KG1 (cell line): Measurements from ENCODE around the gene USP11.
"Not testable (repeated sequence)": the region's sequence is repeated elsewhere in the genome, so short reads cannot be mapped to it uniquely, and the experiment has no call there.

Source experiments
- DNase-seq: peaks from one replicate; lab custom pipeline; 2025; lab: John Stamatoyannopoulos, UW

Gene USP11

DNA sequence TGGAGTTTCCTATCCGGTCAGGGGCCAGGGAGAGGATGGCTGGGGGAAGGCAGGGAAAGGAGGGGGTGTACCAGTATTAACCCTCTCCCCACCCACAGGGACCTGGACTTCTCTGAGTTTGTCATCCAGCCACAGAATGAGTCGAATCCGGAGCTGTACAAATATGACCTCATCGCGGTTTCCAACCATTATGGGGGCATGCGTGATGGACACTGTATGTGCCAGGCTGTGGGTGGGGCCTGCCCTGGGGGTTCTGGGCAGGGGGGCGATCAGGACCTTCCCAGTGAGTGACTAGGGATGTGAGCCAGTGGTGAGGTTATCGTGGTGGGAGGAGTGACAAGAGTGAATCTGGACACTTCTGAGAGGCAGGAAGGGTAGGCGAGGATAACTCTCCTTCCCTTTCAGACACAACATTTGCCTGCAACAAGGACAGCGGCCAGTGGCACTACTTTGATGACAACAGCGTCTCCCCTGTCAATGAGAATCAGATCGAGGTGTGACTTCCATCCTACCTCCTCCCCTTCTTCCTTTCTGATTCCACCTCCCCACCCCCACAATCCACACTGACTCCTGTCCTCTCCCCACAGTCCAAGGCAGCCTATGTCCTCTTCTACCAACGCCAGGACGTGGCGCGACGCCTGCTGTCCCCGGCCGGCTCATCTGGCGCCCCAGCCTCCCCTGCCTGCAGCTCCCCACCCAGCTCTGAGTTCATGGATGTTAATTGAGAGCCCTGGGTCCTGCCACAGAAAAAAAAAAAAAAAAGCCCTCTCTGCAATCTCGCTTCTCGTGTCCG lies 14.6 kb downstream of the USP11 start:
- no peak for DNase-seq

DNA sequence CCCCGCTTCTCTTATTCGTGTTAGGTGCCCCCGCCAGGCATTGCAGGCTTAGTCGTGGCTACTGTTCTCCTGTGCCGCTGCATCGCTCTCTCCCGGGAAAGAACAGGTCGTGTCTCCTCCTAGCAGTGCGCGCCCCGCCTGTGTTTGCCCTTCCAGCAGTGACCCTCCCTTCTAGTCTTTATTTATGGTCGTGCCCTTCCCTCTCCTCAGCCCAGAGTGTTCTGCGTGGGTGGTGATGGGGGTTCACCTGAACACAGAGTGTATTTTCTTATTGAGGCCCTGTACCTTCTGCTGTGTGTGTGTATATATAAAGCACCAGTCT lies 15.2 kb downstream of the USP11 start:
- no peak for DNase-seq

DNA sequence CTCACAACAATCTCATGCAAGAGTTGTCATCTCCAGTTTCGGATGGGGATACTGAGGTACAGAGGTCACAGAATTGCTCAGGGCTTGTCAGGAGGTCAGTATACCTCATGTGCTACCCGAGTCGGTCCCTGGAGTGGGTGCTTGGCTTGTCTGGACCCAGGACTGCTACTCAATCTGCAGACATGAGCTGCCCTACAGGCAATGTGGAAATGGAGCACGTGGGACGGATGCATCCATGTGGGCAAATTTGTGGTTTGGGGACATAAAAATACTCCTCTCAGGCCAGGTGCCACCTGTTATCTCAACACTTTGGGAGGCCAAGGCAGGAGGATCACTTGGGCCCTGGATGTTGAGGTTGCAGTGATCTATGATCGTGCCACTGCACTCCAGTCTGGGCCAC lies 15.8 kb downstream of the USP11 start:
- no peak for DNase-seq

DNA sequence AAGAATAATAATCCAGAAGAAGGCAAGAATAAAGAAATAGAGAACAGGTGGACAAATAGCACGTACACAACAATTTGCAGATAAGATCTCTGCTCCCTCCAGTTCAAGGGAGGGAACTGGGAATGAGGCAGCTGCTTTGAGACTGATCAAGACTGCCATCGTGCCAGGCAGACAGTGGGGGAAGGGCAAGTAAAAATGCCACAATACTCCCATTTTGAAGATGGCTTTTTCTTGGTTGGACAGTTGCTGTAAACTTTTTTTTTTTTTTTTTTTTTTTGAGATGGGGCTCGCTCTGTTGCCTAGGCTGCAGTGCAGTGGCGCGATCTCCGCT lies 17.2 kb downstream of the USP11 start:
- DNase-seq = no peak

DNA sequence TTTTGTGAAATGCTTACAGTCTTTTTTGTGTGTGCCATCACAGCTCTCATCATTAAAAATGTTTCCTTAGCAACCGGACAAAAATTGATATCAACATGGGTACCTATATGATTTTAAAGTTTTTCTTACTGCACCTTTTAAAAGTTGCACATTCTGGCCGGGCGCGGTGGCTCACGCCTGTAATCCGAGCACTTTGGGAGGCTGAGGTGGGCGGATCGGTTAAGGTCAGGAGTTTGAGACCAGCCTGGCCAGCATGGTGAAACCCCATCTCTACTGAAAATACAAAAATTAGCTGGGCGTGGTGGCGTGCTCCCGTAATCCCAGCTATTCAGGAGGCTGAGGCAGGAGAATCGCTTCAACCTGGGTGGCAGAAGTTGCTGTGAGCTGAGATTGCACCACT lies 24.8 kb downstream of the USP11 start:
- DNase-seq = not testable (repeated sequence)

DNA sequence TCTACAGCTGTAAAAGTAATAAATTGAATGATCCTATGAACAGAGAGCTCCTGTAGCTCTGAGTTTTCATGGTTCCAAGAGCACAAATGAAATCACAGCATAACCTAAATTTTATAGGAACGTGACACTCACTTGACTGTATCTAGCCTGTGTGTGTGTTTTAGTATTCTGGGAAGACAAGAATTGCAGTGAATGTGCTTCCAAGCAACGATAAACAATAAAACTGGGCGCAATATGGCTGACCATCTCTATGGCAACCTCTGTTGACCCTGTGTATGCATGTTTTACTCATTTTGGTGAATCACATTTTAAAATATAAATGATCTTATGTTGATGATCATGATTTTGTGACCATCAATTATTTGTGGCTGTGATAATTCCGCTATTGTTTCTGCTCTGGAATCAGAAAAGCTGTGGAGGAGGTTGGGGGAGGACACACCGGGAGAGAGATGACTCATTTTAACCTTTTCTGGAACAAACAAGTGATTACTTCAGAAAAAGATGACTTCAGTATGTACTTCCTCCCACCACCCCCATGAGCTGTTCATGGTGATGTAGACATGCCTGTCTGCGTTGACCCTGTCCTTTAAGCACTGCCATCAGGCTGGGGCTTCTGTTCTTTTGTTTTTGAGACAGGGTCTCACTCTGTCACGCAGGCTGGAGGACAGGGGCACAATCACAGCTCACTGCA lies 31.8 kb downstream of the USP11 start:
- DNase-seq = no peak

DNA sequence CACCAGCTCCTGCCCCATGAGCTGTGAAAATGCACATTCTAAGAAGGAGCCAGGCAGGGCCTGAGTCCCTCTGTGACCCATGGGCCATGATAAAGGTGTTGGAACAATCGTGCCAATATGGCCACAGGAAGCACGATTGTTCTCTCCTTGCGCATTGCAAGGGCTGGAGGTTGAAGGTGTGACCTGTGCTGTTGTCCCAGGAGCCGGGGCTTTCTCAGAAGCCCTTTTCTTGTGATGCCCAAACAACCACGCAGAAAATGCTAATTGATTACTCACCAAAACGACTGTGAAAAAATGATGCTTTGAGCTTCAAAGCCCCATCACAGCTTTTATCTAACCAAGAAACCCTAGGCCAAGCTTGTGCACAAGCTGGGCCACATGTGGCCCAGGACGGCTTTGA lies 33.8 kb downstream of the USP11 start:
- no peak for DNase-seq

DNA sequence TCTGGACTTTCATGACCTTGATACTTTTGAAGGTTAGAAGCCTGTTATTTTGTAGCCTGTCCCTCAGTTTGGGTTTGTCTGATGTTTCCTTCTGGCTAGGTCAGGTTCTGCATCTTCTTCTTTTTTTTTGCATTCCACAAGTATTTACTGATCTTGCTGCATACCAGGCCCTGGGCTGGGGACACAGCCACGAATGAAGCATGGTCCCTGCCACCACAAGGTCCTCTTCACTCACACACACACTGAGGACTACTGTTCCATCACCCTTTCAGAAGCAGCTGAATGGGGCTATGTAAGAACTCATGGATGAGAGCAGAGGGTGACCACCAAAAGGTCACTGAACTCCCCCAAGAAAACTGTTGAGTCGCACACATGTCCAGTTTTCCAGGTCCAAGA lies 39.2 kb downstream of the USP11 start:
- no peak for DNase-seq

DNA sequence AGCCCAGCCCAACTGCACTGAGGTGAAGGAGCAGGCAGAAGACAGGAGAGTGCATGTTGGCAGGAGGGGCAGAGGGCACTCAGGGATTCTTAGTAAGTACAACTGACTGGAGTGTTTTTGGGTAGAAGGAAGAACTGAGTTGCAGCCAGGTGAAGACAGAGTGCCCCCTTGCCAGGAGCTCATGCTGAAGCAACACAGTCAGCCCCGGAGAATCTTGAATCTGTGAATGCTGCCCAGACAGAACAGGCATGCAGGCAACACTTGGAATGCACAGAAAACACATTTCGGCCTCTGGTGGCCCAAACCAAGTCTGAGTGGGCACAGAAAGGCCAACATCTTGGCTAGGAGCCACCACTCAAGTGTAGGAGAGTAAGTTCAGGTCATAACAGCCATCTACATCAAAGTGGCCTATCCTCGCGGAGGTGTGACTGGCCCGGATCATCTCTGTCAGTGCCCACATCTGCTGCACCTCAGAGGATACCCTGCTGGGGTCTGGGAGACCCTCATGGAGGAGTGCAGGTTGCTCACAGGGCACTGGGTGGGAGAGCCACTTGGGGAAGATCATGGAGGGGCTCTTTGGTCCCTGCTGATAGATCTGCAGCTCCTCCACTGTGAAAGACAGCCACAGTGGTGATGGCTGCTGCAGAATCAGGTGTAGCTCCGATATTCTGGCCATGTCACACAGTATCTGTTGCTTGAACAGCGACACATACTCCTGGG lies 40.4 kb downstream of the USP11 start:
- DNase-seq = no peak

DNA sequence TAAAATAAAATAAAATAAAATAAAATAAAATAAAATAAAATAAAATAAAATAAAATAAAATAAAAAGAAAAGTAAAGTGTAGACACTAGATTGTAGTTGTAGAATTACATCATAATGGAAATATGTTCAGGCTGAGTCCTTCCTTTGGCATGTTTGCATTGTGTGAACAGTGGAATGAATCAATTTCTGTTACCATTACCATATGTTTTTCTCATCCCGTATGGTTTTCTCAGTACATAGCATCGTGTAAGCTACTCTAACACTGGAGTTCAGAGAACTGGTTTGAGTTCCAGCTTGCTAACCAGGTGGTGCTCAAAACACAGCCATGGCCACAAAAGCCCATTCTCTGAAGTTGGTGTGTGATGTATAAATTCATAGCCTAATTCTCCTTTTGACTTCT lies 45.9 kb downstream of the USP11 start:
- no peak for DNase-seq

DNA sequence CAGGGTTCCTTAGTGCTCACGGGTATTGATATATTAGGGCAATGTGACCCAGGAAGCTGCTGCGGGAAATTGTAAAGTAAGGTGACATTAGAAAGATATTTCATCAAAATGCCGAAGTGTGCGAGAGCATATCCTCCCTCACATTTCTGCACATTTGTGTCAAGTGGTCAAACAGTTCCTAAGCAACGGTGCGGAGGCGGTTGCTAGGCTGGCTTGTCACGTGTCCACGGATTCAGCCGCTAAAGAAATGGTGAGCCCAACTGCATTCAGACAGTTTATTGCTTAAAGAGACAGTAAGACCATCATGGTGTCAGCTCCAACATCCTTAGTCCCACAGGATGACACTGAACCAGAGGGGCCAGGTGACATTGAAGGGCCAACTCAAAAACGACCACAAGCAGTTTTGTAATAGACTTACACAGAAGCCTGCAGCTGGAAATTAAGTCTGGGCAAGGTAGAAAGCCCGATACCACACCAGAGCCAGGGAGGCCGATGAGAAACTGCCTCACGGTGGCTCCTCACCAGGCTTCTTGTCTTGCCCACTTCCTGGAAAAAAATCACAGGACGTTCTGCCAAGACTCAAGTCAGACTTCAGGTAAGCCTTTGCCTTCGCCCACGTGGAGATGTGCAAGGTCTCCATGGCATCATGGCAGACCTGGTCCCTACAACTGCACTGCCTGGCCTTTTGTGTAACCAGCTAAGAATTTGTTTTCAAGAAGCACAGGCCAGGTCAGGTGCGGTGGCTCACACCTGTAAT lies 50.4 kb downstream of the USP11 start:
- DNase-seq = no peak

DNA sequence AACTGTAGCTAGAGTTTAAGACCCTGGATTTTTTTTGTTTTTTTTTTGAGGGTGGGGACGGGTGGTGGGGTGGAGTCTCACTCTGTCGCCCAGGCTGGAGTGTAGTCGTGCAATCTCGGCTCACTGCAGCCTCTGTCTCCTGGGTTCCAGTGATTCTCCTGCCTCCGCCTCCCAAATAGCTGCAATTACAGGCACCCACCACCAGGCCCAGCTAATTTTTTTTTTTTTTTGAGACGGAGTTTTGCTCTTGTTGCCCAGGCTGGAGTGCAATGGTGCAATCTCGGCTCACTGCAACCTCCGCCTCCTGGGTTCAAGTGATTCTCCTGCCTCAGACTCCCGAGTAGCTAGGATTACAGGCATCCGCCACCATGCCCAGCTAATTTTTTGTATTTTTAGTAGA lies 51.8 kb downstream of the USP11 start:
- DNase-seq = not testable (repeated sequence)

DNA sequence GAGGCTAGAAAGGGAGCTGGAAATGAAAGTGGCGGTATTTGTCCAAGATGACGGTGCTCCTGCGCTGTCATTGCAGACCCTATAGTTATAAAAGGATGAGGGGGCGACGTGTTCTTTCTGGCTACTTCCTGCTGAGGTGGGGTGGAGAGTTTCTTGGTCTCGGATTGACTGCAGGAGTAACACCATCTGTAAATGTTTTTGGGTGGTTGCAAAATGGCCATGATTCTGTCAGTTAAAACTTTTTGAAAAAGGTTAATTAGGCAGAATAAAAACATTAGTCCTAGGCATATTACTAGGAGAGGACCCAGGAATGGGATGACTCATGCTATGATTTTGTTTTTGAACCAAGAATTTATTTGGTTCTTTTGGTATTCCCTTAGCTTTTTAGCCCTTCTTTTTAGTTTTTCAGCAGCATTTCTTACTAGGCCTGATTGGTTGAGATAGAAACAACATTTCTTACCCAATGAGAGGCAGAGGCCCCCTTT lies 53.1 kb downstream of the USP11 start:
- no peak for DNase-seq

DNA sequence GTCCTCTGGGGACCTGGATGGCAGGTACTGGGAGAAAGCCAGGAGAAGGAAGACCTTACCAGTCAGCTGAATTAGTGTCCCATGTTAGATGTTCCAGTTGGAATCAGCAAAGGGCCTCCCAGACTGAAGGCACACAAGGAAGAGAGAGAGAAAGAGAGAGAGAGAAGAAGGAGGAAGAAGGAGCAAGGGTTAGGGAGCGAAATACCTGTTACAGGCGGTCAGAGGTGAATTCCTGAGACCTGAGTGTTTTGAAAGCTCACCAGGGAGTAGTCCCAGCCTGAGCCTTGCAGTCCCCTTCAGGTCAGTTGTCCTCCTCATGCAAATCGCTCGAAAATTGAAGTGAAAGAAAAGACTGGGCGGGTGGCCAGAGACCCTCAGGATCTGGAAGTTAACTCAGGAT lies 60.3 kb downstream of the USP11 start:
- DNase-seq = no peak

DNA sequence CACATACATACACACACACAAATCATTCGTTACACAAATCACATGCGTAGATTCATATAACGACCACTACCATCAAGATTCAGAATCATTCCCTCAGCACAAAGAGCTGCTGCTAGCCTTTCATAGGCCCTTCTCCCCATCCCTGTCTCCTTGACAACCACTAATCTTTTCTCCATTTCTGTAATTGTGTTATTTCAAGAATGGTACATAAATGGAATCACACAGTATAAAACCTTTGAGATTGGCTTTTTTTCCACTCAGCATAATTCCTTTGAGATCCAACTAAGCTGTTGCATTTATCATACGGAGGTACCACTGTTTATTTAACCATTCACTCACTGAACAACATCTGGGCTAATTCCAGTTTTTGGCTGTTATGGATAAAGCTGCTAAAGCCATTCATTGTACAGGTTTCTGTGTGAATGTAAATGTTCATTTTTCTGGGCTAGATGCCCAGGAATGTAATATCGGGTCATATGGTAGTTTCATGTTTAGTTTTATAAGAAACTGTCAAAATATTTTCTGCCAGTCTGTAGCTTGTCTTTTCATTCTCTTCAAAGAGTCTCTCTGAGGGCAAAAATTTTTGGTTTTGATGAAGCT lies 64.1 kb downstream of the USP11 start:
- DNase-seq = no peak

DNA sequence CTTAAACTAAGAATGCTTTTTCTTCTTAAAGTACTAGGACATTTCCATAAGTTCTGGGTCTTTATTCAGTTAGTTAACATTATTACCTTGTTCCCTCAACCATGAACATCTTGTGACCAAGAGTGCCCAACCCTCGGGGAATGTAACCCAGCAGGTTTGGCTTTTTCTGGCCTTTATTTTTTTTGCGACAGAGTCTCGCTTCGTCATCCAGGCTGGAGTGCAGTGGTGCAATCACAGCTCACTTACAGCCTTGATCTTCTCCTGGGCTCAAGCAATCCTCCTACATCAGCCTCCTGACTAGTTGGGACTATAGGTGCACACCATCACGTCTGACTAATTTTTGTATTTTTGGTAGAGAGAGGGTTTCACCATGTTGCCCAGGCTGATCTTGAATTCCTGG lies 65.1 kb downstream of the USP11 start:
- DNase-seq = no peak
